HepG2 (cell line): ENCODE results near the gene MYCT1. TPM values are rescaled to one million over a fixed set of nuclear protein-coding genes. Genes with fewer than 3 reads are reported as not detected.

ENCODE experiments used
- ATAC-seq: fragments of 200-7000 bp; cut with Tn5 transposase; 3 replicates; pipeline ENCODE4 v1.9.1; 2020; ENCODE audit warnings: mild to moderate bottlenecking, moderate library complexity
- BruUV-seq: library from RNA; stranded (reverse); fragments of 400-500 nt; replicated peaks from 2 replicates; lab custom pipeline; 2021; lab: Mats Ljungman, UMichigan
- CTCF ChIA-PET: fragments of 300-600 bp; formaldehyde crosslinking; extraction: SDS; loops from one replicate; lab custom pipeline; 2021; ENCODE audit warnings: low total read pairs, inconsistent platforms, low intra/inter-chr PET ratio; lab: Yijun Ruan, JAX
- POLR2A ChIA-PET: fragments of 350-600 bp; sonication (Branson Sonifier 250); formaldehyde crosslinking; loops from one replicate; lab custom pipeline; 2020; ENCODE audit warnings: antibody characterized with exemption, inconsistent platforms; lab: Yijun Ruan, JAX
- DNase-seq: peaks from one replicate; pipeline ENCODE4 v3.0.0-alpha.2; 2015; ENCODE audit warnings: low spot score
- FAIRE-seq: peaks from 3 replicates; lab custom pipeline; 2011; peaks lifted over from hg19 to GRCh38; lab: Jason Lieb, UNC
- H2AFZ ChIP-seq: one replicate; pipeline ENCODE4 v1.6.1; 2011; ENCODE audit warnings: low read length, inconsistent platforms
- H3K27ac ChIP-seq: fragments of 300-600 bp; 3 replicates; pipeline ENCODE4 v1.8.0; 2011; ENCODE audit warnings: mixed run types, mild to moderate bottlenecking, mixed read lengths, low read length, inconsistent platforms; ENCODE audit not compliant: insufficient read depth; ENCODE audit errors: extremely low read length
- H3K27me3 ChIP-seq, 2 experiments: fragments of 200-600 bp in 1 of 2; 2 replicates in 1 of 2; 3 replicates in 1 of 2; pipeline versions ENCODE4 v1.6.0 to v1.8.0; 2011; ENCODE audit warnings: low read length in 2 of 2, mild to moderate bottlenecking in 2 of 2, moderate library complexity in 2 of 2, inconsistent platforms in 1 of 2; ENCODE audit not compliant: insufficient read depth in 2 of 2, control insufficient read depth in 1 of 2
- H3K36me3 ChIP-seq, 2 experiments: fragments of 200-600 bp in 1 of 2; replicated peaks in 1 of 2; 2 replicates in 1 of 2; 3 replicates in 1 of 2; pipeline versions ENCODE4 v1.5.1 to v1.8.0; 2011; ENCODE audit warnings: low read length in 2 of 2, inconsistent platforms in 1 of 2; ENCODE audit not compliant: insufficient read depth in 2 of 2, control insufficient read depth in 1 of 2
- H3K4me1 ChIP-seq: 2 replicates; pipeline ENCODE4 v1.5.1; 2012; ENCODE audit warnings: low read length, inconsistent platforms; ENCODE audit not compliant: insufficient read depth
- H3K4me2 ChIP-seq: 2 replicates; pipeline ENCODE4 v1.6.0; 2011; ENCODE audit warnings: low read depth, low read length, inconsistent platforms
- H3K4me3 ChIP-seq, 3 experiments: fragments of 200-600 bp in 1 of 3; sonication (generic), shearing (Covaris generic) in 1 of 3; replicated peaks in 1 of 3; 2 replicates each; pipeline ENCODE4 v1.5.1; 2011 to 2016; ENCODE audit warnings: low read length in 3 of 3, inconsistent platforms in 2 of 3, low read depth in 2 of 3, mild to moderate bottlenecking in 2 of 3, control low read depth in 1 of 3, mixed read lengths in 1 of 3; ENCODE audit not compliant: insufficient read depth in 1 of 3
- H3K79me2 ChIP-seq: one replicate; pipeline ENCODE4 v1.6.1; 2011; ENCODE audit warnings: low read length, inconsistent platforms; ENCODE audit not compliant: insufficient read depth
- H3K9ac ChIP-seq: 2 replicates; pipeline ENCODE4 v1.6.0; 2011; ENCODE audit warnings: mild to moderate bottlenecking, low read depth, low read length, inconsistent platforms; ENCODE audit not compliant: insufficient read depth
- H3K9me3 ChIP-seq: 2 replicates; pipeline ENCODE4 v1.5.1; 2012; ENCODE audit warnings: mild to moderate bottlenecking, low read length
- H4K20me1 ChIP-seq: 2 replicates; pipeline ENCODE4 v1.6.0; 2011; ENCODE audit warnings: inconsistent platforms, mild to moderate bottlenecking, low read length, moderate library complexity; ENCODE audit not compliant: insufficient read depth
- FLYWCH1 ChIP-seq: sonication (generic); formaldehyde crosslinking; IDR thresholded peaks from 2 replicates; pipeline ENCODE4 v1.8.1; 2023; ENCODE audit warnings: mild to moderate bottlenecking, missing genetic modification reagents
- FOXM1 ChIP-seq: sonication (generic); formaldehyde crosslinking; IDR thresholded peaks from 2 replicates; pipeline ENCODE4 v1.5.0; 2020; ENCODE audit warnings: missing genetic modification reagents
- NR2F2 ChIP-seq: IDR thresholded peaks from 2 replicates; pipeline ENCODE4 v1.6.1; 2012; ENCODE audit warnings: low read depth, inconsistent platforms, borderline replicate concordance
- PAWR ChIP-seq: sonication (generic); formaldehyde crosslinking; IDR thresholded peaks from 2 replicates; pipeline ENCODE4 v1.4.0; 2020; ENCODE audit warnings: missing genetic modification reagents, mild to moderate bottlenecking, borderline replicate concordance
- SAFB2 ChIP-seq: sonication (generic); formaldehyde crosslinking; IDR thresholded peaks from 2 replicates; pipeline ENCODE4 v1.5.1; 2020; ENCODE audit warnings: missing genetic modification reagents, low read depth, mild to moderate bottlenecking, borderline replicate concordance
- SATB2 ChIP-seq: sonication (generic); formaldehyde crosslinking; IDR thresholded peaks from 2 replicates; pipeline ENCODE4 v1.5.0; 2020; ENCODE audit warnings: missing genetic modification reagents
- SOX6 ChIP-seq, 2 experiments: fragments of 450-650 bp in 1 of 2; sonication (generic) in 1 of 2; formaldehyde crosslinking in 1 of 2; IDR thresholded peaks; 2 replicates each; pipeline versions ENCODE4 v1.4.0 to v1.6.1; 2017 to 2020; ENCODE audit warnings: antibody characterized with exemption in 1 of 2, mild to moderate bottlenecking in 1 of 2, missing genetic modification reagents in 1 of 2
- TBX2 ChIP-seq: sonication (generic); formaldehyde crosslinking; IDR thresholded peaks from 2 replicates; pipeline ENCODE4 v1.5.0; 2020; ENCODE audit warnings: missing genetic modification reagents, mild to moderate bottlenecking, borderline replicate concordance
- TMF1 ChIP-seq: sonication (generic); formaldehyde crosslinking; IDR thresholded peaks from 2 replicates; pipeline ENCODE4 v1.8.1; 2022; ENCODE audit warnings: low read depth, missing genetic modification reagents
- ZNF572 ChIP-seq: sonication (generic); formaldehyde crosslinking; IDR thresholded peaks from 2 replicates; pipeline ENCODE4 v1.5.1; 2020; ENCODE audit warnings: mild to moderate bottlenecking, missing genetic modification reagents
- ZNF619 ChIP-seq: sonication (generic); formaldehyde crosslinking; IDR thresholded peaks from 2 replicates; pipeline ENCODE4 v1.4.0; 2020; ENCODE audit warnings: mild to moderate bottlenecking, missing genetic modification reagents
- WGBS: methylation state at CpG from one replicate; pipeline ENCODE4 v1.1.6; 2017; ENCODE audit warnings: low lambda C conversion rate; 5-methylcytosine and 5-hydroxymethylcytosine counted together
- in situ Hi-C: cut with HindIII; loops from 2 replicates; pipeline ENCODE4 v1.10.0; 2017; ENCODE audit warnings: low pct_unique_long_range_greater_than_20kb; ENCODE audit not compliant: extremely low pct_ligation_motif_present
- intact Hi-C: fragments of 100-400 bp; cut with micrococcal nuclease; formaldehyde crosslinking; loops from one replicate; pipeline ENCODE4 v1.10.0; 2022; ENCODE audit not compliant: unreplicated experiment
- polyA plus RNA-seq, 8 experiments: library from polyadenylated mRNA; depleted of rRNA in 3 of 8; stranded (reverse) in 7 of 8; unstranded in 1 of 8; fragments of >200 nt; fragmentation: Illumina TruSeq in 4 of 8; extraction: Trizol in 4 of 8; gene quantifications; 2 replicates each; pipeline versions ENCODE4 v1.2.1 to v1.2.3, GENCODE V29; 2011 to 2016; ENCODE audit warnings: low read depth in 4 of 8, missing spikeins in 1 of 8, mixed read lengths in 1 of 8; ENCODE audit not compliant: insufficient read depth in 1 of 8
- total RNA-seq, 5 experiments: library from RNA; depleted of rRNA; stranded (reverse); fragments of >200 nt; fragmentation: Illumina TruSeq; extraction: Trizol; gene quantifications; 2 replicates each; pipeline ENCODE4 v1.2.3, GENCODE V29; 2016; ENCODE audit warnings: low read depth in 1 of 5
- TF ChIP-seq, protein P1 (sequence below): sonication (generic); formaldehyde crosslinking; IDR thresholded peaks from 2 replicates; pipeline ENCODE4 v1.8.0; 2022; ENCODE audit warnings: mild to moderate bottlenecking, missing genetic modification reagents
- TF ChIP-seq, protein P2 (sequence below): conservative IDR thresholded peaks from 2 replicates; pipeline ENCODE4 v1.6.1; 2018; ENCODE audit warnings: missing genetic modification reagents
- TF ChIP-seq, protein P3 (sequence below): sonication (generic); formaldehyde crosslinking; conservative IDR thresholded peaks from 2 replicates; pipeline ENCODE4 v1.4.0; 2020; ENCODE audit warnings: missing genetic modification reagents
- TF ChIP-seq, protein P4 (sequence below): sonication (generic); formaldehyde crosslinking; IDR thresholded peaks from 2 replicates; pipeline ENCODE4 v1.8.0; 2022; ENCODE audit warnings: missing genetic modification reagents, mild to moderate bottlenecking, inconsistent platforms, borderline replicate concordance

Gene MYCT1
- total and polyA plus RNA-seq, 2 of the 13 experiments (the other 11 are each of a cell fraction or from before 2014, with no cell fraction given): not detected

DNA sequence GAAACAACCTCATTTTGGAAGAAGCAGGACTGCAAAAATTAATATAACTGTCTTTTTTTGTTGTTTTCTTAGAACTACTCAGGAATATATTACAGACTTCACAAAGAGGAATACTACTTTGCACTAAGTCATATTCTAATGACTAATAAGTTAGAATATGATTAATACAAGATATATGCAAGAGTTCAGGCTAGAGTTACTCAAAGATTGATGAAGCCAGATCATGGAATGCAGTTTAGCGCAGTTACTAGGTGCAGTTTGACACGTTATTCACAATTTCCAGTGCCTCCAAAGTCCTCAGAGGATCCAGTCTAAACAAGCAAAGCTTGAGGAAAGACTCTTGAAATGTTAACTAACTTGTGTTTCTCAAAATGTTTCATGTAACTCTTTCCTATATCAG, 1.2 kb upstream of the MYCT1 start:
- DNase-seq (no peak), FAIRE-seq (no peak), ATAC-seq (no peak)
- ChIA-PET CTCF (no interaction called here), POLR2A (no interaction called here)
- intact Hi-C loops: no loop called here
- TF ChIP-seq NR2F2: no peak
- TF ChIP-seq, protein P1, sequence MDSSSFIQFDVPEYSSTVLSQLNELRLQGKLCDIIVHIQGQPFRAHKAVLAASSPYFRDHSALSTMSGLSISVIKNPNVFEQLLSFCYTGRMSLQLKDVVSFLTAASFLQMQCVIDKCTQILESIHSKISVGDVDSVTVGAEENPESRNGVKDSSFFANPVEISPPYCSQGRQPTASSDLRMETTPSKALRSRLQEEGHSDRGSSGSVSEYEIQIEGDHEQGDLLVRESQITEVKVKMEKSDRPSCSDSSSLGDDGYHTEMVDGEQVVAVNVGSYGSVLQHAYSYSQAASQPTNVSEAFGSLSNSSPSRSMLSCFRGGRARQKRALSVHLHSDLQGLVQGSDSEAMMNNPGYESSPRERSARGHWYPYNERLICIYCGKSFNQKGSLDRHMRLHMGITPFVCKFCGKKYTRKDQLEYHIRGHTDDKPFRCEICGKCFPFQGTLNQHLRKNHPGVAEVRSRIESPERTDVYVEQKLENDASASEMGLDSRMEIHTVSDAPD (CRISPR knock-in tag): no peak
- no peak for TF ChIP-seq SOX6 (IDR thresholded peaks at IDR 0.05)
- no peak for TF ChIP-seq SOX6 (CRISPR knock-in tag; IDR thresholded peaks at IDR 0.05)
- TF ChIP-seq FOXM1: no peak
- TF ChIP-seq, protein P2, sequence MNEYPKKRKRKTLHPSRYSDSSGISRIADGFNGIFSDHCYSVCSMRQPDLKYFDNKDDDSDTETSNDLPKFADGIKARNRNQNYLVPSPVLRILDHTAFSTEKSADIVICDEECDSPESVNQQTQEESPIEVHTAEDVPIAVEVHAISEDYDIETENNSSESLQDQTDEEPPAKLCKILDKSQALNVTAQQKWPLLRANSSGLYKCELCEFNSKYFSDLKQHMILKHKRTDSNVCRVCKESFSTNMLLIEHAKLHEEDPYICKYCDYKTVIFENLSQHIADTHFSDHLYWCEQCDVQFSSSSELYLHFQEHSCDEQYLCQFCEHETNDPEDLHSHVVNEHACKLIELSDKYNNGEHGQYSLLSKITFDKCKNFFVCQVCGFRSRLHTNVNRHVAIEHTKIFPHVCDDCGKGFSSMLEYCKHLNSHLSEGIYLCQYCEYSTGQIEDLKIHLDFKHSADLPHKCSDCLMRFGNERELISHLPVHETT: no peak
- no peaks in the 10 kb centered on the region for H3K27me3 ChIP-seq
- H3K4me2 ChIP-seq: no peak overlapping the region
- no peaks in the 10 kb centered on the region for H3K36me3 ChIP-seq
- BruUV-seq: no TSS peak
- no peak overlapping the region for H3K27ac ChIP-seq
- H3K4me3 ChIP-seq: no peak overlapping the region
- WGBS: 14% methylated on average over 2 of the region's 2 CpGs
- H4K20me1 ChIP-seq: no peaks in the 10 kb centered on the region
- in situ Hi-C loops: no loop called here
- H3K9ac ChIP-seq: no peak overlapping the region
- no peaks in the 10 kb centered on the region for H3K79me2 ChIP-seq
- no peaks in the 10 kb centered on the region for H3K4me1 ChIP-seq
- H3K9me3 ChIP-seq: no peaks in the 10 kb centered on the region
- no peak overlapping the region for H2AFZ ChIP-seq

DNA sequence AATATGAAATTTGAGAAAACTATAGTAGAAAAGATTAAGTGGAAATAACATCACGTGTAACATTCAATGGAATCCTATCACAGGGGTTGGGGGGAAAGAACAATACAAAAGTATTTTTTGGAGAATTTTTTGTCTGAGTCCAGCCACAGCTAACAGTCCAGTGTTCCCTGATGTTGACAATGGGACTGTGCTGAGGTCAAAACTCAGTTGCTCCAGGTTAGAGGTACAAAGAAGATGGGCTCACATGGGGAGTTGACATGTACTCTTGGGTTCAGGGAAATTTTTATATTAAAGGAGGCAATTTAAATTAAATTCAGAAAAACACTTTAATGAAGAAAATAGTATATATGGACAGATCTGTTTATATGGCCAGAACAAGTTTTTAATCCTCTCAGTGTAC, 995 bp downstream of the MYCT1 start:
- no TSS peak for BruUV-seq
- WGBS: 0% methylated on average over 1 of the region's 1 CpG
- CTCF ChIA-PET: no interaction called here
- TF ChIP-seq ZNF619 (CRISPR knock-in tag): no peak
- no peak for TF ChIP-seq FLYWCH1
- TF ChIP-seq PAWR (CRISPR knock-in tag): no peak
- no peak for TF ChIP-seq SAFB2
- TF ChIP-seq, protein P3, sequence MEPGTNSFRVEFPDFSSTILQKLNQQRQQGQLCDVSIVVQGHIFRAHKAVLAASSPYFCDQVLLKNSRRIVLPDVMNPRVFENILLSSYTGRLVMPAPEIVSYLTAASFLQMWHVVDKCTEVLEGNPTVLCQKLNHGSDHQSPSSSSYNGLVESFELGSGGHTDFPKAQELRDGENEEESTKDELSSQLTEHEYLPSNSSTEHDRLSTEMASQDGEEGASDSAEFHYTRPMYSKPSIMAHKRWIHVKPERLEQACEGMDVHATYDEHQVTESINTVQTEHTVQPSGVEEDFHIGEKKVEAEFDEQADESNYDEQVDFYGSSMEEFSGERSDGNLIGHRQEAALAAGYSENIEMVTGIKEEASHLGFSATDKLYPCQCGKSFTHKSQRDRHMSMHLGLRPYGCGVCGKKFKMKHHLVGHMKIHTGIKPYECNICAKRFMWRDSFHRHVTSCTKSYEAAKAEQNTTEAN: no peak
- TF ChIP-seq TMF1 (CRISPR knock-in tag): no peak
- TF ChIP-seq, protein P4, sequence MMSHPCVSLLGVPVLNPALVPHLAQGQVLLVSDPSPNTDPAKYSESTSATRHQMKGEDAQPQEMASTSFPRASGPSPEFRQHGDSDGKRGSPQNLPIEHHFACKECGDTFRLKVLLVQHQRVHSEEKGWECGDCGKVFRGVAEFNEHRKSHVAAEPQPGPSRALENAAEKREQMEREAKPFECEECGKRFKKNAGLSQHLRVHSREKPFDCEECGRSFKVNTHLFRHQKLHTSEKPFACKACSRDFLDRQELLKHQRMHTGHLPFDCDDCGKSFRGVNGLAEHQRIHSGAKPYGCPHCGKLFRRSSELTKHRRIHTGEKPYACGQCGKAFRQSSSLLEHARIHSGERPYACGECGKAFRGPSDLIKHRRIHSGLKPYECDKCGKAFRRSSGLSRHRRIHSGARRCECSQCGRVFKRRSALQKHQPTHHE (CRISPR knock-in tag): no peak
- no peak for TF ChIP-seq ZNF572 (CRISPR knock-in tag)
- TF ChIP-seq SATB2 (CRISPR knock-in tag): no peak
- TF ChIP-seq TBX2: no peak

More for the DNA sequence above, 995 bp downstream of the MYCT1 start:
- ATAC-seq (no peak), DNase-seq (no peak), FAIRE-seq (no peak)
- H2AFZ ChIP-seq: no peak overlapping the region
- POLR2A ChIA-PET: no interaction called here
- H3K36me3 ChIP-seq: no peaks in the 10 kb centered on the region
- in situ Hi-C loops: no loop called here
- no peak overlapping the region for H3K4me2 ChIP-seq
- H3K79me2 ChIP-seq: no peaks in the 10 kb centered on the region
- no peaks in the 10 kb centered on the region for H3K4me1 ChIP-seq
- no peaks in the 10 kb centered on the region for H3K27me3 ChIP-seq
- no peaks in the 10 kb centered on the region for H4K20me1 ChIP-seq
- H3K9me3 ChIP-seq: no peaks in the 10 kb centered on the region
- no peak overlapping the region for H3K4me3 ChIP-seq
- intact Hi-C loops: no loop called here
- no peak overlapping the region for H3K27ac ChIP-seq
- no peak overlapping the region for H3K9ac ChIP-seq
